Fibroblast of upper back skin (primary cell): Measurements from ENCODE around the gene TSPY2.
"Not testable (repeated sequence)": the region's sequence is repeated elsewhere in the genome, so short reads cannot be mapped to it uniquely, and the experiment has no call there.

Experiments used
- DNase-seq: peaks from one replicate; pipeline ENCODE4 v3.0.0-alpha.2; 2013

Gene TSPY2

GRCh38 chrY:6245923-6246322, at the start of gene TSPY2:
Gene TSPY2, plus strand, starts transcription at chrY:6246223. Its CDS starts 46 bp downstream, at chrY:6246269.
- DNase-seq, result not testable (repeated sequence)

GRCh38 chrY:6209565-6209964, 36.5 kb upstream of the TSPY2 start:
- not testable (repeated sequence) for DNase-seq

GRCh38 chrY:6217045-6217444, 29.0 kb upstream of the TSPY2 start:
- not testable (repeated sequence) for DNase-seq

GRCh38 chrY:6269839-6270238, 23.8 kb downstream of the TSPY2 start:
- DNase-seq, result not testable (repeated sequence)
